Stimulated activated CD8-positive, alpha-beta memory T cell treated with anti-CD3 and anti-CD28 coated beads, Interleukin-4, amount 100 ng/mL, for 24 hours (primary cell): Measurements from ENCODE around the gene IDH3B.

ENCODE experiments used
- DNase-seq: peaks from one replicate; pipeline ENCODE4 v3.0.0-alpha.2; 2020; ENCODE audit warnings: low read depth

The IDH3B gene

GRCh38 chr20:2656471-2657117, 7.4 kb downstream of the IDH3B start:
- DNase-seq = no peak

DNA sequence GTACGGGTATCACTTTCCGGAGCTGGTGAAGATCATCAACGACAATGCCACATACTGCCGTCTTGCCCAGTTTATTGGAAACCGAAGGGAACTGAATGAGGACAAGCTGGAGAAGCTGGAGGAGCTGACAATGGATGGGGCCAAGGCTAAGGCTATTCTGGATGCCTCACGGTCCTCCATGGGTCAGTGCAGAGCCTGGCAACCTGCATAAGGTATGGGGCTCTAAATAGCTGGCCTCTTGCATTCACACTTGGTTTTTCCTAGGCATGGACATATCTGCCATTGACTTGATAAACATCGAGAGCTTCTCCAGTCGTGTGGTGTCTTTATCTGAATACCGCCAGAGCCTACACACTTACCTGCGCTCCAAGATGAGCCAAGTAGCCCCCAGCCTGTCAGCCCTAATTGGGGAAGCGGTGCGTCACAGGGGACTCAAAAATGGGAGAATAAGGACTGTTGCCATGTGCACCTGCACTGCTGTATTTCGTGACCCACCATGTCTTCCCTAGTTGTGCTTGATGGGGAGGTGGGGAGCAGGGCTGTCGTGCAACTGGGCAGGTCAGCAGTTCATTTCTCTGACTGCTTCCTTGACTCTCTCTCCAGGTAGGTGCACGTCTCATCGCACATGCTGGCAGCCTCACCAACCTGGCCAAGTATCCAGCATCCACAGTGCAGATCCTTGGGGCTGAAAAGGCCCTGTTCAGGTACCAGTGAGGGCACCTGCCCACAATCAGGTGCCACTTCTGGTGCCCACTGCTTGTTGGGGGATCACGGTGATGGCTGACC, 8.5 kb downstream of the IDH3B start:
- no peak for DNase-seq

DNA sequence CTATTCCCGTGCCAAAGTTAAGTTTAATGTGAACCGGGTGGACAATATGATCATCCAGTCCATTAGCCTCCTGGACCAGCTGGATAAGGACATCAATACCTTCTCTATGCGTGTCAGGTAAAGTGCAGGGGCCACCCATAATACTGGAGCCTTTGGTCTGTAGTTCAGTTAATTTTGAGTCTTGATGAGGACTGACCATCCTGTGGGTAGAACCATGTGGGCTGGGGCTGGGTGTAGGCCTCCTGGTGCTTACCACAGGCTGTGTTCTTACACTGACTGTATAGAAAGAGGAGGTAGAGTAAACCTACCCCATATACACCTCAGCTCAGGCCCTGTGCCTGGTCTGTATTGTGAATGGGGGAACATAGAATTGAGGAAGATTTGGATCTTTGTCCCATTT, 9.2 kb downstream of the IDH3B start:
- DNase-seq = no peak

DNA sequence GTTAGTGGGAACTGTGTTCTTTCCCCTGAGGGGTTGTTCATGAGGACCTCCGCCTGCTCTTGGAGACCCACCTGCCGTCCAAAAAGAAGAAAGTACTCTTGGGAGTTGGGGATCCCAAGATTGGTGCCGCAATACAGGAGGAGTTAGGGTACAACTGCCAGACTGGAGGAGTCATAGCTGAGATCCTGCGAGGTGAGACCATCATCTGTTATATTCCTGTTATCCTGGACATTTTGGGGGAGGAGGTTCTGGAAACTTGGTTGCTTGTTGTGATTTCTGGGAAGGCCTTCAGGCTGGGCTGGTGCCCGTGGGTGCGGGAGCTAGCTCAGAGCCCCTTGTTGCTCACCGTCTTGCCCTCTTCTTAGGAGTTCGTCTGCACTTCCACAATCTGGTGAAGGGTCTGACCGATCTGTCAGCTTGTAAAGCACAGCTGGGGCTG, 9.6 kb downstream of the IDH3B start:
- DNase-seq = no peak

DNA sequence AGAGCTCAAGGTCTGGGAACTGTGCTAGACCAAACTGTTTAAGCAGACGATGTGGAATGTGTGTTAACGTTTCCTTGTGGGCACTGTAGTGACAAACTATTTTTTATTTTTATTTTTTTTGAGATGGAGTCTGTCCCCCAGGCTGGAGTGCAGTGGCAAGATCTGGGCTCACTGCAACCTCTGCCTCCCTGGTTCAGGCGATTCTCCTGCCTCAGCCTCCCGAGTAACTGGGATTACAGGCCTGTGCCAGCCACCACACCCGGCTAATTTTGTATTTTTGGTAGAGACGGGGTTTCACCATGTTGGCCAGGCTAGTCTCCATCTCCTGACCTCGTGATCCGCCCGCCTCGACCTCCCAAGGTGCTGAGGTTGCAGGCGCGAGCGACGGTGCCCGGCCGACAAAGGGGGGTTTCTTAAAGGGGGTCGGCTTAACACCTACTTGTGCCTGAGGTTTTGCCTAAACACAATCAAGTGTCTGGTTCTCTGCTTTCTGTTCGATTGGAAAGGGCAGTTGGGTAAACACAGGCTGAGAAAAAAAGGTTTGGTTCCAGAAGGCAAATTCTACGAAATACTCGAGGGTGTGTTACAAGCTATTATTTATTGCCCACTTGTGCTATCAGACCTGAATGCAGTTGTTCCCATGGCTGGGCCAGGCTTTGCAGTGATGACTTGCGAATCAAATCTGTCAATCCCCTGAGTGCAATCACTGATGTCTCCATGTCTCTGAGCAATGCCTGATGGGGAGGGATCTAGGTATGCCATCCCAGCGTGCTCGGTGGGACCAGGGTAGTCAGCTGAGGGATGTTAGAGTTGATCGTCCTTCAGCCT, 10.2 kb downstream of the IDH3B start:
- no peak for DNase-seq

DNA sequence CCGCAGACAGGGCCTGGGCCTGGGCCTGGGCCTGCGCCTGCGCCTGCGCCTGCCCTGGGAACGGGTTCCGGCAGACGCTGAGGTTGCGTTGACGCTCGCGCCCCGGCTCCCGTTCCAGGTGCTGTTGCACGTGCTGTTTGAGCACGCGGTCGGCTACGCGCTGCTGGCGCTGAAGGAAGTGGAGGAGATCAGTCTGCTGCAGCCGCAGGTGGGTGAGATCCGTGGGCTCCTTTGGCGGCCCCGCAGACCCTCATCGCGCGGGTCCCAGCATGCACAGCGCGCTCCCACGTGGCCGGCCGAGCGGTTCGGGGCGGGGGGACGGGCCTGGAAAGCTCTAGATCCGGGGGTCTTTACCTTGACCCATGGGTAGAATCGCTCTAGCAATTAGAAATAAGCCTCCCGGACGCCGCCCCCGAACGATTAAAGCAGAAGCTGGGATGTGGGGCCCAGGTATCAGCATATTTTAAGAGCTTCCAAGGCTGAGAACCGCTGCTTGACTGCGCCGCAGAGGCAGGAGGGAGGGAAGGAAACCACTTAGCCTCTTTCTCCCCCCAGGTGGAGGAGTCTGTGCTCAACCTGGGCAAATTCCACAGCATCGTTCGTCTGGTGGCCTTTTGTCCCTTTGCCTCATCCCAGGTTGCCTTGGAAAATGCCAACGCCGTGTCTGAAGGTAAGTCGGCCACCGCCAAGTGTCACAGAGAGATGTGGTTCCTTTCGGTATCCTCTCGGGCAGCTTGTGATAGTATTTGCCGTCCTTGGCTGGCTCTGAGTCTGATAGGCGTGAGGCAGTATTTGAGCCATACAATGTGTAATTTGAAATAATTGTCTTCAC, 11.1 kb downstream of the IDH3B start:
- peak; percentile 36 for DNase-seq

DNA sequence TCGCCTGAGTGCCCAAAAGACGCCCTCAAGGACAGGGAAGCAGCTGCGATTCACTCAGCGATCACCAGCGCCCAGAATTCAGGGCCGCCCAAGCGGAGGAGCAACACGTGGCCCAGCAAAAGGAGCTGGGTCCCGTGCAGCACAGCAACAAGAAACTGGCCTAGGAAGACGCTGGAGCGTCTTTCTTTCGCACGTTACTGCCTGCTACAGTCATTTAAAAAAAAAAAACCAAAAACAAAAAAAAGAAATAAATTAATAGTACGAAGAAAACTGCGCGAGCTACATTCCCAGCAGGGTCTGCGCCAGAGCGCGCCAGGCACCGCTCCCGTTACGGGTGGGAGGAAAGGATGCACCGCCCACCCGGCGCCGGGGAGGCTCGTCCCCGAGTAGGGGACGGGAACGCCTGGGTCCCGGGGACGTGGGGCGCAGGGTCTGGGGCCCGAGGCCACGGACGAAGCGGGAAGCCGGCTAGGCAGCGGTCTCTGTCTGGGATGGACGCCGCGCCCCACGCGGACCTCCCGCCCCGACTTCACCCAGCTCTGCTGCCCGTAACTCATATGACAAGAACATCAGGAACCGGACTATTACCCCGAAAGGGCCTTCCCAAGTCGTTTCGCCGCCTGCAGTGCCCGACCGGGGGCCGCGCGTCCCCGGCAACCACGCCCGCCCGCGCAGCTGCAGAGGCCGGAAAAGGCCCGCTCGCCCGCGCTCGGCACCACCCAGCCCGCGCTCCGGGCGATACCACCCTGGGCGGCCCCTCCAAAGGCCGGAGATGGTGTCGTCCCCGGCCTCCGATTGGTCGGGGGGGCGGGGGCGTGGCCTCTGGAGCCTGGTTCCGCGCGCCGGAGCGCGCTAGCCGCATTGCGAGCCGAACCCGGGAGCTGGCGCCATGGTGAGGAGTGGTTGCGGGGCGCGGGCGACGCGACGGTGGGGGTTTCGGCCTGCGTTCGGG, 12.0 kb downstream of the IDH3B start, which contains the start of gene NOP56:
NOP56 (plus strand) TSS at position 861 of the 952 bp plus-strand sequence; CDS start at position 890, 29 bp downstream.
- peak; percentile 89 for DNase-seq

DNA sequence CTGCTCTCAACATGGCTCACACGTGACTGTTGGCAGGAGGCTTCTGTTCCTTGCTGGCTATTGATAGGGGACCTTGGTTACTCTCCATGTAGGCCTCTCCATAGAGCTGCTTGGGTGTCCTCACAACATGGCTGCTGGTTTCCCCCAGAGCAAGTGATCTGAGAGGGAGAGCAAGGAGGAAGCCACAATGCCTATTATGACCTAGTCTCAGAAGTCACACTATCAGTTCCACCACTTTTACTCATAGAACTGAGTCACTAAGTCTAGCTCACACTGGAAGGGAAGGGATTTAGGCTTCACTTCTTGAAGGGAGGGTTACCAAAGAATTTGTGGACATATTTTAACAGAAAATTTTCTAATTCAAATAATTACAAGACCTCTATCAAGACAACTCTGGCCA, 20.3 kb downstream of the IDH3B start:
- DNase-seq = no peak

DNA sequence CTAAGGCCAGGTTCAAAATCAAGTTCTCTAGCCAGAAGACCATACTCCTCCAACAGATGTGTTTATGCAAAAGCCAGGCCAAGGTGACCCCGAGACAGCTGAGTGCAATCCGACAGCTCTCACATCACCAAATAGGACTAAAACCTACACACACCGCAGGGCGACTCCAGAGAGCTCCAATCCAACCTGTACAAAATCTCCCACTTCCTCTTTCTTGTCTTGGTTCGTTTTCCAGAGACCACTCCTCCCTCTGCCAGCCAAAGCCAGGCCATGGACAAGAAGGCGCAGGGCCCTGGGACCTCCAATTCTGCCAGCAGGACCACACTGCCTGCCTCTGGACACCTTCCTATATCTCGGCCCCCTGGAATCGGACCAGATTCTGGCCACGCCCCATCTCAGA, 23.1 kb downstream of the IDH3B start:
- DNase-seq = no peak

DNA sequence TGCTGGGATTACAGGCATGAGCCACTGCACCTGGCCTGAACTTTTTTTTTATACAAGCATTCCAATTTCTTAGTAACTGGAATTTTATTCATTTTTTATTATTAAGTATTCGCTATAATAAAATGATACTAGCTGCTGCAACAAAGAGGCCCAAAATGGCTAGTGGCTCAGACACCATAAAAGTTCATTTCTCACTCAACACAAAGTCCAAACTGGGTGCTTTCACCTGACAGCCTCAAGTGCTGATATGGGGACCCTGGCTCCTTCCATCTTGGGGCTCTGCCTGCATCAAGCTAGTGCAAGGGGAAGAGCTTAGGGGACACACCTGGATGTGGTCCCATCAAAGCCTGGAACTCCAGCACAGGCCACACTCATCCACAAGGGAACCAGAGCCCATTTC, 23.8 kb downstream of the IDH3B start:
- DNase-seq = no peak

DNA sequence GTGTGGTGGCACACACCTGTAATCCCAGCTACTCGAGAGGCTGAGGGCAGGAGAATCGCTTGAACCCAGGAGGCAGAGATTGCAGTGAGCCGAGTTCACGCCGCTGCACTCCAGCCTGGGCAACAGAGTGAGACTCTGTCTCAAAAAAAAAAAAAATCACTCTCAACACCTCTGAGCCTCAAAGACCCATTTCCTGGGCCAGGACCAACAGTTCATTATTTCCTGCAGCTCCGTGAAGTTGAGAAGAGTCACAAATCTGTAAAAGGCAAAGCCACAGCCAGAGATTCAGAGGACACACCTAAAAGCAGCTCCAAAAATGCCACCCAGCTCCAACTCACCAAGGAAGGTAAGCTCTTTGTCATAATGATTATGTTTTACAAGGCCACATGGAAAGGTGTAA, 26.8 kb downstream of the IDH3B start:
- DNase-seq = no peak

DNA sequence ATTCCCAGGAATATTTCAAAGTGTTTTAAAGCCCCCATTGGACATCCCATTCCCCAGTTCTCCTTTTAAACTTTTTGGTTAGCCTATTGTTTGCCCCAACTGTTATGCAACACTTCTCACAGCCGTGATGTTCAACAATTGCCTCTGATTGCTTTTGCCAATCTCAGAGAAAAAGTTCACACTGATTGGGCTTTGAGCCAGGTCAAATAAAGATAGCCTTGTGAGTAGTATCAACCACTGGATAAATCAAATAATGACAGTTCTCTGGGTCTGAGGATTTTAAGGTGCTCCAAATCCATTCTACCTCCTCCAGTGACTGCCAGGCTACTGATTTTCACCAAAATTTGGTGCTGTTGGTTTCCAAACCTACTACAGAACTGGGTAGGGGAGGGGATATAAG, 30.6 kb downstream of the IDH3B start:
- DNase-seq = no peak

DNA sequence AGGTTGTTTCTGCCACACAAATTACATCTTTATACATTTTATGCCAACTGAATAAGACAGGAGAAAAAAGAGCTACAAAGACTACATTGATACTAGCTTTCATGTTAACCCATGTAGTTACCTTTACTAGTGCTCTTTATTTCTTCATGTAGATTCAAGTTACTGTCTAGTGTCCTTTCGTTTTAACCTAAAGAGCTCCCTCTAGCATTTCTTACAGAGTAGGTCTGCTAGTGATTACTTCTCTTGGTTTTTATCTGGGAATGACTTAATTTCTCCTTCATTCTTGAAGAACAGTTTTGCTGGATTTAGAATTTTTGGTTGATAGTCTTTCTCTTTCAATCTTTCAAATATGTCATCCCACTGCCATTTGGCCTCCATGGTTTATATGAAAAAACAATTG, 32.8 kb downstream of the IDH3B start:
- no peak for DNase-seq

- no peak for DNase-seq
Measured at GRCh38 chr20:2626853-2627541, 37.0 kb downstream of the IDH3B start.

DNA sequence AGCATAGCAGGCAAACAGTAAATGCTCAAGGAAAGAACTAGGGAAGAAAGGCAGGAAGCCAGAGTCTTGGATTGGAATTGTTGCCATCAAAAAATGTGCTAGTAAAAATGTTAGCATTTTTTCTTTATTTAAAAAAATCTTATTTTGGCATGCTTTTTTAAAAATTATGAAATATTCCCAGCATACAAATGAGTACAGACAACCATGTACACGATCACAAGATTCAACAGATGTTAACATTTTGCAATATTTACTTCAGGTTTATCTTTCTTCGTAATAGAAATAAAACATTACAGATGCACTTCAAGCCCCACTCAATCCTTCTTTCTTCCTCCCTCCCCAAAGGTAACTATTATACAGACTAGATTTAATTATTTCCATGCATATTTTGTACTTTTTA, 39.0 kb downstream of the IDH3B start:
- no peak for DNase-seq

DNA sequence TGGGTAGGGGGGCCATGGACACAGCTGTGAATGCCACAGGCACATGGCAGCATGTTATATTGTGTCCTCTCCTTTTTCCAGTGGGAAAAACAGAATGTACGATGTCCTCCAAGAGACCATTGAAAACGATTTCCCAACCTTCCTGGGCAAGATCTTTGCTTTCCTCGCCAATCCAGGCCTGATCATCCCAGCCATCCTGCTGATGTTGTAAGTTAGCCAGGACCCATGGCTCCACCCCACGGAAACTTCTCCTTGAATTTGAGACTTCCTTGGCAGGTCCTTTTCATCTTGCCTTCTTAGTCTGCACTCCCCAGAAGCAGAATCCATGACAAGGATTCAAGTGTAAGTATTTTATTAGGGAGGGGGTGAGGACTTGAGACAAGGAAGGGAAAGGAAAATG, 39.8 kb downstream of the IDH3B start:
- DNase-seq = no peak

- no peak for DNase-seq
Measured at GRCh38 chr20:2619961-2620595, 43.9 kb downstream of the IDH3B start.

DNA sequence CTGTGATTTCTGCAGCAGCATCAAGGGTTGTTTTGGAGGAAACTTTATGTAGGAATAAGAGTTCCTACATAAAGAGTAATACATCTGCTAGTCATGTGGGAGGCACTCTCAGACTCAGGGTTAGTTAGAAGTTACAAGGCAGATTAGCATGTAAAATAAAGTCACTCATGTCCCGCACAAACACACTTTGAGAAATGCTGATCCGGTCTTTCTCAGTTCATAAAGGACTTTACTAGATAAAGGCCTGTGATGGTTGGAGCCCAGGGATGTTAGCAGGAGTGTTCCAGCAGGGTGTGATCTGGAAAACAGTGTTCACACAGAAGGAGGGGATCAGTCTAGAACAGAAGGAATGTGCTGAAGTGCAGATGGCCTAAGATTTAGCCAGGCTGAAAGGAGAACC, 44.7 kb downstream of the IDH3B start:
- DNase-seq = no peak

DNA sequence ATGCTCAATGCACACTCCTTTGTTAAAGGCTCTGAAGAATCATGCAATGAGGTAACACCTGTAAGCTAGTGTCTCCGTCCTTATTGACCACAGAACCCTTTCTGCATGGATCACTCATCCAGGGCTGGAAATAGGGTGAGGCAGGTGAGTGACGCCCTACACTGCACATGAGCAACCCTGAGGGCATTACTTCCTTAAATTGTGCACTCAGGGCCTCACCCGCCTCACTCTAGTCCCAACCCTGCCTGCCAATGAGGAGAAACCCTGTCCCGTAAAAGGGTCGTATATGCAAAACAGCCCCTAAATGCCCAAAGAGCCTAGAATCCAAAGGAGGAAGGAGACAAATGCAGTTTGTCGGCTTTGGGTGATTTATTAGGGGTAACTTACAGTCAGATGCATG, 45.2 kb downstream of the IDH3B start:
- DNase-seq = no peak
